Mesenteric fat pad (tissue), 1 donor: Measurements from ENCODE around the gene C1orf159. TPM values are rescaled to one million over a fixed set of nuclear protein-coding genes. Genes with fewer than 3 reads are reported as not detected.
A peak's percentile ranks its signal among the peaks of the same experiment; 100 is the strongest.

ENCODE experiments used
- DNase-seq: peaks from one replicate; pipeline ENCODE4 v3.0.0-alpha.2; 2020; ENCODE audit warnings: low spot score
- total RNA-seq: library from RNA; stranded (reverse); fragmentation: NEBNext Ultra II Directional; extraction: Animal tissue kit (Norgen Biotek cat#: 25700); gene quantifications from one replicate; pipeline ENCODE4 v1.2.1, GENCODE V29; 2021
- donor health status: DM: yes; HTN: yes; CAD: no.

C1orf159 gene
- total RNA-seq, 1 donor from 2014 or later = 9.0 TPM

DNA sequence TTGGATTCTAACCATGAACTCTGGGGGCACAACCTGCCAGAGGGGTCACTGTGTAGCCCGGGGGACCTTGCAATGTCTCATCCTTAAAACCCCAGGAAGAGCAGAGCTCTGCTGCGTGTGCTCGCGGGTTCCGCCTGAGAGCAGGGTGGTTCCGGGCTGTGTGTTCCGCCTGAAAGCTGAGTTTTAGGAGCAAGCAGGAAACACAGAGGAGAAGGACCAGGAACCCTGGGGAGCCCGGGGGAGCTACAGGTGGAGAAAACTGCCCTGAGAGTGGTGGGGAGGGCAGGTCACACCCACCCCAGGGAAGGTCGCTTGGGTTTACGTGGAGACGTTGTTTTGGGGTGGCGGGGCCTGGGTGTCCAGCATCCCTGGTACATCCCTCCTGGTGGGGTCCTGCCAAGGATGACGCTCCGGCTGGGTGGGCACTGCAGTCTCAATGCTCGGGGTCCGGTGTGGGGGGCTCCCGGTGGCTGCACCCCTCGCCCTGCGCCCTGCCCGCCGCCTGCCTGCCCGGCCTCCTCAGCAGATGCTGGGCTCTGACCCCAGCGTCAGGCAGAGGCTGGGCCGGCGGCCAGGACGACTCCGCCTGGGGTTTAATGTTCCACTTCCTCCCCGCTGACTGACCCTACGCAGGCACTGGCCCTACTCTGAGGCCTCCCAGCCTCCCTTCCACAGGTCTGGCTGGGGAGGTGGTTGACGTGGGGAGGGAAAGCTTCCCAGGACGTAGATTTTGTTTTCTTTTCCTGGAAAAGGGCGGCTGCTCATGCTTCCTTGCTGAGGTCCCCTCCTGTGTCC lies 17.3 kb upstream of the C1orf159 start:
- DNase-seq = no peak

DNA sequence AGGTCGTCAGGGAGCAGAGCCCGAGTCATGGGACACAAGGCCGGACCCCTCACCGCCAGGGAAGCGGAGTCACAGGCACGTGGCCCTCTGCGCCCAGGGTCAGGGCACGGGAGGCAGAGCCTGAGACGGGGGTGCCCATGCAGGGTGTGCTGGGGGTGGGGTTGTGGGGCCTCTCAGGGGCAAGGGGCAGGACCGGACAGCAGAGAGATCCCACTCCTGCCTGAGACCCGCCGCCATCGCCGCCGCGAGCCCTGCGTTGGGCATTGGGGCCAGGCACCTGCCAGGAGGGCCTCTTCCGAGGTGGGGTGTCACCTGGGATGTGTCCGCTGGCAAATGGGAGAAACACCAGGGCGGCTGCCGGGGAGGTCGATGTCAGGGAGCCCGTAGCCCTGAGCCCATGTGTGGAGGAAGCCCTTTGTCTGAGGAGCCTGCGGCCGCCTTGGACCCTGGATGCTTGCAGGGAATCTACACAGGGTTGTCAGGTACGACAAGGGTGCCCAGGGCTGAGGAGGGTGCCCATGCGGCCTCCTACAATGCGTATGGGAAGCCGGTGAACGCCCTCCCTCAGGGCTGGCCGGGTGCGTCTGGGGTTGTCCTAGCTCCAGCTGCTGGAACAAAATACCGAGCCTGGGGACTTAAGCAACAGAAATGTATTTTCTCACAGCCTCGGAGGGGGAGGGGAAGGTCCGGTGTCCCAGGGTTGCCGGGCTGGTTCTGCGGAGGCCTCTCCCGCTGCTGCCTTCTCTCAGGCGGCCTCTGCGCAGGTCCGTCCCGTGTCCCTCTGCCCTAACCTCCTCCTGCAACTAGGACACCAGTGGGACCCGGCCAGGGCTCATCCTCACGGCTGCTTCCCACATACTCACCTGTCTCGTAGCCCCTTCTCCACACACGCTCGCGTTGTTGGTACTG lies 16.4 kb upstream of the C1orf159 start:
- DNase-seq = no peak

GRCh38 chr1:1130206-1131120 lies 14.6 kb upstream of the C1orf159 start:
- DNase-seq = no peak

DNA sequence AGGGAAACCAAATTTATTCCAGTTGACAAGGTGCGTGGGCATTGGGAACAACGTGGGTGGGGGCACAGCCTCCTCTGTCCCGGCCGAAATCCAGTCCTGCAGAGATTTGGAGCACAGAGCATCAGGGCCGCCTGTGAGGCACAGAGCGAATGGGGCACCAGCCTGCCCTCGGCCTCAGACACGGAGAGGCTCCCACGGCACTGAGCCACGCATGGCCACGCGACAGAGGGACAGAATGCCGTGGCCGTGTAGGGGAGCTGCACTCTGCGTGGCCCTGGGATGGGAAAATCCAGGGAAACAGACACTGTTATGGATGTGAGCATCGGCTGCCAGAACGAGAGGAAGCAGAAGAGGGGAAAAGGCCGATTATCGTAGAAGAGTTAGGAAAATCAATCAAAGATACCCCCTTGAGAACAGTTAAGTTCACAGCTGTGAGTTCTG lies 13.5 kb upstream of the C1orf159 start:
- no peak for DNase-seq

- no peak for DNase-seq
Measured at GRCh38 chr1:1128454-1129139, 12.7 kb upstream of the C1orf159 start.

DNA sequence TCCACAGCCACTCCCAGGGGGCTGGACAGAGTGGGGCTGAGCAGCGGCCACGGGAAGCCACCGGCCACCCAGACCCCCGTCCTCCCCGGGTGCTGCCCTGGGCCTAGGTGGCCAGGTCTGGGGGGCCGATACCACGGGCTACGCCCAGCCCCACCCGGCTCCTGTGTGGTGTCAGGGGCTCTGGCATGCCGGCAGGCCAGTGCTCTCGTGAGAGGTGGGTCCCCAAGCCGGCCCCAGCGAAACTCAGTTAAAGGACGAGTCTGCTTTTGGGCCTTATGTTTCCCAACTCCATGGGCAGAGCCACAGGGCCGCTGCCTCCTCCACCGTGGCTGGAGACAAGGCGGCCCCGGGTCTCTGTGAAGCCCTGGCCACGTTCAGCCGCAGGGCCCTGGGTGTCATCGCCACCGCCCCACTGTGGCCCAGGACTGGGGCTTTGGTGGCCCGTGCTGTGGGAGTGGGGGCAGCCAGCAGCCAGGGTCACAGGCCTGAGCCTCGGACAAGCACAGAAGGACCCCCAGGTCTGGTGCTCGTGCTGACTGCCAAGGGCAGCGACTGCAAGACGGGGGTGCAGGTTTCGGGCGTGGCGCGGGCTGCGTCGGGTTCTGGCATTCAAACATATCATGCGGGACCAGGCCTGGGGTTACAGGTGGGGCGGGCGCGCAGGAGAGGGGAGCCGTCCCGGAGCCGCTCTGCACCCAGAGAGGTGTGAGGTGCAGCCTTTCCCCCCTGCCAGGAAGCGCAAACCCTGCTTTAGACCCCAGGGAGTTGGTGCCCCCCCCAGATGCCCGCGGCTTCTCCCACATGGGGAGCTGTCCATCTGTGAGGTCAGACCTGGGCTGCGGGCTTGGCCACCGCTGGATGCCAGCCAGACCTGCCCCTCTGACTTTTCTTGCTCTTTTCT lies 11.9 kb upstream of the C1orf159 start:
- DNase-seq = no peak

DNA sequence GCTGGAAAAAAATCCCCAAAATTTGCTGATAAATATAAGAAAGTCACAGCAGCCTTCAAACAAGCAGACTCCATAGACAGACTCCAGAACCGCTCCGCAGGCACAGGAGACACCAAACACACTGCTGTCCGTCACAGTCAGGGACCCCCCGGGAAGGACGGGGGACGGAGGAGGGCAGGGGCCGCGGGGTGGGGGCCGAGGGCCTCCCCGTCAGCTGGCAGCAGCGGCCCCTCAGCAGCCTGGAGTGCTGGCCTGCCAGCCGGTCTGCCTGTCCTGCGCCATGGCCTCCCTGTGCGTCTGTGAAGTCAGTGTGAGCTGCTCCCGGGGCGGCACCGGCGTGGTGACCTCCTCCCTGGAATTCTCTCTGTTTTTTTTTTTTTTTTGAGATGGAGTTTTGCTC lies 10.1 kb upstream of the C1orf159 start:
- DNase-seq = no peak

DNA sequence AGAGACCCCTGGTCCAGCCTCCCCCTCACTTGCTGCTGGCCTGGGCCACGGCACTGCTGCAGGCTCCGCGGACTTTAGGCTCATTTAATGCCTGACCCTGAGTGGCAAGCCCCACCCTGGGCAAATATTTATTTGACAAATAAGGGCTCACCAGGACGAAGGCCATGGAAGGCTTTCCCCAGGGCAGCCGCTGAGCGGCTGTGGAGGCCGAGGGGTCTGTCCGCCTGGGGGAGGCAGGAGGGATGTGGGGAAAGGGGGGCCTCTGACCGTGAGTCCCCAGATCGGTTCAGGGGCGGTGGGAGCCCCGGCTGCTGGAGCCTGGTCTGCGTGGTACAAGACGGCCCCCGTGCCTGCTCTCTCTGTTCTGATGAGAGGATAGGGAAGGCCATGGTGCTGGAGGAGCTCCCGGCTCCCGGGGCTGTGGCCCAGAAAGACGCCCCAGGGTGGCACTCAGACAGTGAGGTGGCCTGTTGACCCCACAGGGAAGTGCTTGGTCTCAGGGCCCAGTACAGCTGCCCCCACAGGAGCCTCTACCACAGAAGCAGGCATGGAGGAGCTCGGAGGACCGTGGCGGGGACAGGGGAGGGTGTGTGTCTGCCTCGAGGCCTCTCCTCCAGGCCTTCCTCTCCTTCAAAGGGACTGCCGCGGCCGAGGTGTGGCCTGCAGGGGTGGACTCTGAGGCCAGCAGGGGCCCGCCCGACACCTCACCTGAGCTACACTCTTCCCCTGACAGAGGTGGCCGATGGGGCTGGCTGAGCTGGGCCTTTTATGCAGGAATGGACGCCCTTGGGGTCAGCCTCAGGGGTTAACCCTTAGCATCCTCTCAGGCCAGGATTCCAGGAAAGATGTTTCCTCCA lies 9.1 kb upstream of the C1orf159 start:
- no peak for DNase-seq

- DNase-seq = no peak
Measured at GRCh38 chr1:1124508-1124785, 8.6 kb upstream of the C1orf159 start.

GRCh38 chr1:1123581-1124507 lies 8.0 kb upstream of the C1orf159 start:
- DNase-seq = no peak

DNA sequence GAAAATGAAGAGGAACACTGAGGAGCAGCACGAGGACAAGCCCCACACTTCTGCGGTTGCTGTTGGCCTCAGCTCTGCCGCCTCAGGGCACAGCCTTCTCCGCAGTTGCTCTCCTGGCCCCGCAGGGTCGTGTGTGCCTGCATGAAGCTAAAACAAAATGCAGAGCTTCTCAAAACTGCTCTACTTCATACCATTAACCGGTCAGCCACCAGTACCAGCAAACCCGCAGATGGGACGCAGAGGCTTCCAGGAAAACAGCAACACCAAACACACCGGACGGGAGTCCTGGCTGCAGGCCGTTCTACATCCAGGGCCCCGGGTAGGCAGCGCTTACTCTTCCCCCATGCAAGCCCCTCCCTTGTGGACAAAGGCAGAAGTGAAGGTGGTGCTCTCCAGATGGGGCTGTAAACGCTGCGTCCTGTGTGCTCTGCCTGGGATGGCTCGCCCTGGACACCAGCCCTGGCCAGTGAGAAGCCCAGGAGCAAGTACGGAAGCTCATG lies 7.1 kb upstream of the C1orf159 start:
- DNase-seq = no peak

DNA sequence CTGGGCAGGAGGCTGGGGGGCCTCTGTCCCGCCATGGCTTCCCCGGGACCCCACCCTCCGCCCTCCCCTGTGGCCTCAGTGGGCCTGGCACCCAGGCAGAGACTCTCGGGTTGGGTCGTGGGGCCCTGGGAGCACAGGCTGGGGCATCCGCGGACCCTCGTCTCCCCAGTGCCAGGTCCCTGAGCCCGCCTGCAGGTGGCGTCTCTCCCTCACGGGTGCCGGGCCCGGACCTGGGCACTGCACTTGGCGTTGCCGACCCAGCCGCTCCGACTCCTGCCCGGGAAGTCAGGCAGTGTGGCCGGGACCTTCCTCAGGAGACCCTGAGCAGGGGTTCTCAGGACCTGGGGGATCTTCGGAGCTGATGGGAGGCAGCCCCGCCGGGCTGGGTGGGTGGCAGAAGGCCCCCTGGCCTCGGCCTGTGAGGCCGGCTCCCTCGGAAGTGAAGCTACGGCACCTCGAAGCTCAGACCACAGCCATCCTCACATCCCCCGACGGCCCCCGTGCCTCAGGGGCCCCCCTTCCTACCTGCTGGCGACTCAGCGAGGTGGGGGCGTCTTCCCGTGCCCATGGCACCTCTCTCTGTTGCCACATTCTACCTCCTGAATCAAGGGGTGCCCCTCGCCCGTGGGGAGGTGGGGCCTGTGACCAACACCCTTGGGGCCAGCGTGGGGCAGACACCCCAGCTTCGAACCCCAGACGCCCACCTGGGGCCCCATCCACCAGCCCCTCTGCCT lies 6.4 kb upstream of the C1orf159 start:
- peak; percentile 95 for DNase-seq

GRCh38 chr1:1121611-1122077 lies 5.8 kb upstream of the C1orf159 start:
- DNase-seq = no peak

DNA sequence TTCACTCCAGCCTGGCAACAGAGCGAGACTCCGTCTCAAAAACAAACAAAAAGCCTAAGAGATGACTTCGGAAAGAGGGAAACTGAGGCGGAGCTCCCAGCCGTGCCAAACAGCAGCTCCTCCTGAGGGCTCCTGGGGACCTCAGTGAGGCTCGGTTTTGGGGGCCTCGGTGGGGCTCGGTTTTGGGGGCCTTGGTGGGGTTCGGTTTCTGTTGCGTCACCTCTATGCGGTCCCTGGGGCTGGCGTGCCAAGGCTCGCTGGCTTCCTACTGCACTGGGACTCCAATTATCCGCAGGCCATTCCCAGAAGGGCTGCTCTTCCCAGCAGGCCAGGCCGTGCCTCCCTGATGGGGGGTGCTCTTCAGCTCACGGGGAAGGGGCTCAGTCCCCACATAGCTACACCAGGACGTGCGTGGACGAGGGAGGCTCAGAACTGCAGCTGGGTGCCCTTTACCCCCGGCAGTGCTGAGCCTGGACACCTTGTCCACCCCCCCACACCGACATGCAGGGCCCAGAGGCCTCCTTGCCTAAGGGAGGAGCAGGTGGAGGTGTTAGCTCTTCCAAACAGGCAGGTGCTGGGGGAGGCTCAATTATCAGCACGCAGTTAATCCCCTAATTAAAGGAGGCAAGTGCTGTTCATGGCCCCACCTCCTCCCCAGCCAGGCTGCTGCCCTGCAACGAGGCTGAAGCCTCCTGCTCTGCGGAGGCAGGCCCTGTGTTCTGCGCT lies 5.1 kb upstream of the C1orf159 start:
- DNase-seq = no peak

DNA sequence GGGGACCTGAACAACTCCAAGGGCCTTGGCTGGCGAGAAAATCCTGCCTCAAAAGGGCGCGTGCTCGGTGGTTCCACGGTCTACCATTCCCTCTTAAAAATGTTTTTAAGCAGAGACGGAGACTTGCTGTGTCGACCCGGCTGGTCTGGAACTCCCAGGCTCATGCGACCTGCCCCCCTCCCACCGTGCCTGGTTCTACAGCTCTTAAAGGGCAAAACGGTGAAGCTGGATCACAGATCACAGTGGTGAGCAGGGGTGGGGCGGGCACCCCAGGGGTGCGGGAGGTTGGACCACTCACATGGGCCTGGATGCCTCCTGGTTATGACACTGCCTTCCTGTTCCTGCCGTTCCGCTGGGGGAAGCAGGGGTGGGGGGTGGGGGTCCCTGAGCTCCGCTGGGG lies 4.2 kb upstream of the C1orf159 start:
- DNase-seq = no peak

DNA sequence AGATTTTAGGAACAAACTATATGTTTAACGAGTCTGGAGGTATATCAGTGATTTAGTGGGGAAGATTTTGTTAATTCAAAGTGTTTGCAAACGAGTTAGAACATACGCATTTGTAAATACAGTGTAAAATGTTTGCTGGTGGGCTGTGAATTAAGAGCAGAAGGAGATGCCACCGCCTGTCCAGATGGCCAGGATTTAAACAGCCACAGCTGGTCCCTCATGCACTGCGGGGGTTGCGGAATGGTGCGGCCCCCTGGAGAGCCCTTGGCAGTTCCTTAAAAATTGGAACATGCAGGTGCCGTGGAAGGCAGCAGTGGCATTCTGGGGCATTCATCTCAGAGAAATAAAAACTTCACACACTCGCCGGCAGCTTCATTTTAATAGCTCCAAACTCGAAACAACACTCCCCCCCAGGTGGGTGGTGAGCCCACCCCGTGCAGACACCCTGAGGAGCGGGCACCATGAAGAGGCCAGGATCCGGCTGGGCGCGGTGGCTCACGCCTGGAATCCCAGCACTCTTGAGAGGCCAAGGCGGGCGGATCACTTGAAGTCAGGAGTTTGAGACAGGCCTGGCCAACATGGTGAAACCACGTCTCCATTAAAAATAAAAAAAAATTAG lies 3.5 kb upstream of the C1orf159 start:
- no peak for DNase-seq
